T-helper 17 cell (primary cell): Measurements from ENCODE around the gene RTL10. TPM values are rescaled to one million over a fixed set of nuclear protein-coding genes. Genes with fewer than 3 reads are reported as not detected.

ENCODE experiments used
- ATAC-seq: fragments of 150-1000 bp; cut with Tn5 transposase; 2 replicates; pipeline ENCODE4 v1.10.0; 2021; ENCODE audit warnings: mild to moderate bottlenecking, moderate library complexity
- DNase-seq, 3 donors: peaks; one replicate each; pipeline versions ENCODE4 v3.0.0 to v3.0.0-alpha.2; 2020 to 2021
- H3K9me3 ChIP-seq: one replicate; pipeline ENCODE4 v1.7.0; 2013; ENCODE audit warnings: low read length, mild to moderate bottlenecking; ENCODE audit not compliant: control insufficient read depth, poor library complexity, severe bottlenecking
- H3K27ac Mint-ChIP-seq: one replicate; pipeline ENCODE4 v1.8.0; 2022; ENCODE audit warnings: mild to moderate bottlenecking, moderate library complexity, mixed read lengths
- H3K27me3 Mint-ChIP-seq: one replicate; pipeline ENCODE4 v1.8.0; 2022; ENCODE audit warnings: mixed read lengths
- H3K36me3 Mint-ChIP-seq: one replicate; pipeline ENCODE4 v1.8.0; 2022; ENCODE audit warnings: low read depth, mixed read lengths
- H3K4me1 Mint-ChIP-seq: one replicate; pipeline ENCODE4 v1.8.0; 2022; ENCODE audit warnings: mild to moderate bottlenecking, mixed read lengths
- H3K4me3 Mint-ChIP-seq: one replicate; pipeline ENCODE4 v1.8.0; 2022; ENCODE audit warnings: mild to moderate bottlenecking, moderate library complexity, mixed read lengths
- total RNA-seq, 4 donors: library from RNA in 2 of 4; stranded (reverse) in 2 of 4; gene quantifications; one replicate each; pipeline ENCODE4 v1.2.3 and lab custom pipeline; 2022 to 2026

Gene RTL10
- total RNA-seq, 2 donors from 2014 or later = 12.4 to 13.1 TPM

DNA sequence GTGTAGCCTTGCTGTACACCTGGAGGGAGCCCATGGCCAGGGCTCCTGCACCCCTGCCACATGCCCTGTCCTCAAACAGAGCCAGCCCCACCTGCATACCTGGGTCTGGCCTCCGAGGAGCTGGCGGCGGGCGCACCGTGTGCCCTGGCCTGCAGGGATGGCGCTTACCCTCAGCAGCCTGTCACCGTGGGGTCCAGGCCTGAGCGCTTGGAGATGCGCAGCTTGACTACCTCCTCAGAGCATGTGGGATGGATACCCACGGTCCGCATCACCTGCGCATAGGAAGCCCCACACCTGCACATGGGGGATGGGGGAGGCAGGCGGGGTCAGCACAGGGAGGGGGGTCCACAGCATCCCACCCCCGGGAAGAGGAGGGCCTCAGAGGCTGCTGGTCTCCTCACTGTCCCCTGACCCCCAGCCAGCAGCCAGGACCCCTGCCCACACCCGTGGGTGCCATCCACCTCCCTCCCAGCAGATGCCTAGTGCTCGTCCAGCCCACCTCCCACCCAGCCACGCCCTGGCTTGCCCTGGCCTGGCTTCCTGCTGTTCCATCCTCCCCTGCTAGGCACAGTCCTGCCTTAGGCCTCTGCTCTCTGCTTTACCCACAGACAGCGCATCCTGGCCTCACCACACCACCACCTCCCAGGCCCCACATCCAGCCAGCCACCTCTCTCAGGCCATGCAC lies 22.4 kb upstream of the RTL10 start:
- H3K9me3 ChIP-seq = no peaks in the 10 kb centered on the region
- ATAC-seq = no peak
- Mint-ChIP-seq H3K4me1 (peaks cover 9% of the 10 kb centered on the region), H3K27ac (no peak overlapping the region), H3K27me3 (no peaks in the 10 kb centered on the region), H3K36me3 (no peaks in the 10 kb centered on the region), H3K4me3 (no peak overlapping the region)
- peak; percentile 2 to 7 (median 6) for DNase-seq

DNA sequence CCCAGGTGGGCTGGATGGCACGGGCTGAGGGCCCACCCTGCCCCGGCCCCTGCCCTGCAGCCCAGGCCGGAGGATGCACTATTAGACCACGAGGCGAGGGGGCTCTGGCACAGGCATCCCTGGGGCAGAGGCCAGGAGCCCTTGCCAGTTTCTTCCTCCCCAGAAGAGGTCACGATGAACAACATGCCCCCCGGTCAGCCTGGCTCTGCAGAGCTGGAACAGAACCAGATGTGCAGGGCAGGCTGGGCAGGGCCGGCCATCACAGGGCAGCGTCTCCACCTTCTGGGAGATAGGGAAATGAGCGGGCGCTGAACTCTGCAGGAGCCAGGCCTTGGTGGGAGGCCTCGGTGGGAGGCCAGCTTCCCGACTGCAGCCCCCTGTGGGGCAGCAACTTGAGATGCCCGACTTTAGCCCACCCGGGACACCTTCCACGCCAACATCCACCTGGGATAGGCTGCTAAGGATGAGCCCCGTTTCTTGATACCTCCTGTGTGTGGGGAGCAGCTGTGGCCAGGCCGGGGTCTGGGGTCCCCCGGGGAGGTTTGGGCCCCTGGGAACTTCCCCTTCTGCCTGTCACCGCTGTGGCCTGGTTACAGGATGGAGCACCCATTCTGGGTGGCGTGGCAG lies 21.8 kb upstream of the RTL10 start:
- peak; percentile 3 to 6 (median 6) for DNase-seq
- H3K4me1 Mint-ChIP-seq = peaks cover 9% of the 10 kb centered on the region

GRCh38 chr22:19875531-19876313 lies 21.0 kb upstream of the RTL10 start:
- Mint-ChIP-seq H3K27me3 (no peaks in the 10 kb centered on the region), H3K27ac (peak overlapping the region; percentile 72), H3K36me3 (no peaks in the 10 kb centered on the region), H3K4me3 (no peak overlapping the region), H3K4me1 (peaks cover 9% of the 10 kb centered on the region)
- DNase-seq (peak in 2 of 3 donors; percentile 3 to 5), ATAC-seq (no peak)
- H3K9me3 ChIP-seq = no peaks in the 10 kb centered on the region

More for the DNA sequence above, 21.8 kb upstream of the RTL10 start:
- no peaks in the 10 kb centered on the region for H3K9me3 ChIP-seq
- no peak overlapping the region for H3K27ac Mint-ChIP-seq
- H3K36me3 Mint-ChIP-seq = no peaks in the 10 kb centered on the region
- no peak for ATAC-seq
- H3K4me3 Mint-ChIP-seq = no peak overlapping the region
- no peaks in the 10 kb centered on the region for H3K27me3 Mint-ChIP-seq

DNA sequence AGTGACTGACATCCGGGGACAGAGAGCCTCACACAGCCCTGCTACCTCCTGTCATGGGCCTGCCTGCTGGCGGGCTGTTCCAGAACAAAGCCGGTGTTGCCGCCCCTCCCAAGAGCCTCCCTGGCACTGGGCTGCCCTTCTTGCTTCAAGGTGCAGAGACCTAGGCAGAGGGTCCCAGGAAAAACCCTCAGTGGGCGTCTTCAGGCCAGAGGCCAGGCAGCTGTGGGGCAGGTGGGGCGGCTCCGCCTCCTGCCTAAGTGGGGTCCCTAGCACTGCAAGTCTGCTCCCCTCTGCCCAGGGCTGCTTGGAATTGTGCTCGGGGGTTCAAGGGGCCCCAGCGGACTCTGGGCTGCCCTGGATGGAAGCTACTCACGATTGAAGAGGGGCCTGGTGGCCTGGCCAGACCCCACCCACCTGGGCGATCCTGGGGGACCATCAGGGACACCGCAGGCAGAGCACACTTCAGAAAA lies 20.4 kb upstream of the RTL10 start:
- DNase-seq = peak in 1 of 3 donors; percentile 6

DNA sequence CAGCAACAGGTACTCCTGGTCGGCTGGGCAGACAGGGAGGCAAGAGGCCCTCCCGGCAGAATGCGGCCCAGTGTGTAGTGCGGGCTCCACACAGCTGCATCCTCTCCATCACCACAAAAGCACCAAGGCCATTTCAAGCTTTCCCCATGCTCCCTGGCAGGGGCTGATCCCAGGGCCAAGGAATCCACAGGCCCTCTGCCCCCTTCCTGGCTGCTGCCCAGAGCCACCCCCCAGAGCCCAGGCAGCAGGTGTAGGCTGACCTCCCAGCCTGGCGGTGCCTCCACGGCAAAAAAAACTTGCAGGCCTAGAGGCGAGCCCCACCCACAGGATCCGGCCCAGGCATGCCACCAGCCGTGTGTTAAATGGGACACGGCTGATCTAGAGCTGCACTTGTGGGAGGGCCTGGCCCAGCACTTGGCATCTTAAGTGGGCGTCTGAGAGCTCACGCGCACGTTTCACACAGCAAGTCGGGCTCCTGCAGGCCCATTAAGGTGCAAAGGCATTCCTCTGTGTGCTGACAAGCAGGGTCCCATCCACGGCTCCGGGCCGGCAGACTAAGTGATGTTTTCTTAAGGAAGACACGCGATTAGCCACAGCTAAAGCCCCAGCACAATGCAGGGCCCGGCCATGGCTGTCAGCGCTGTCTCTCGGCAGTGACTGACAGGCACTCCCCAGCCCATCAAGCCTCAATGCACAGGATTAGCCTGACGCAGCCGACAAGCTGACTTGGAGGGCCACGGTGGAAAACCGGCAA lies 19.8 kb upstream of the RTL10 start:
- H3K27me3 Mint-ChIP-seq = no peaks in the 10 kb centered on the region
- no peaks in the 10 kb centered on the region for H3K9me3 ChIP-seq
- DNase-seq = peak; percentile 20 to 31 (median 31)
- ATAC-seq = peak; percentile 90
- peak overlapping the region; percentile 72 for H3K27ac Mint-ChIP-seq
- peaks cover 9% of the 10 kb centered on the region for H3K4me1 Mint-ChIP-seq
- no peaks in the 10 kb centered on the region for H3K36me3 Mint-ChIP-seq
- H3K4me3 Mint-ChIP-seq = peak overlapping the region; percentile 64

More for the DNA sequence above, 20.4 kb upstream of the RTL10 start:
- Mint-ChIP-seq H3K27me3 (no peaks in the 10 kb centered on the region), H3K4me3 (no peak overlapping the region), H3K36me3 (no peaks in the 10 kb centered on the region), H3K27ac (peak overlapping the region; percentile 72), H3K4me1 (peaks cover 9% of the 10 kb centered on the region)
- no peak for ATAC-seq
- H3K9me3 ChIP-seq = no peaks in the 10 kb centered on the region

DNA sequence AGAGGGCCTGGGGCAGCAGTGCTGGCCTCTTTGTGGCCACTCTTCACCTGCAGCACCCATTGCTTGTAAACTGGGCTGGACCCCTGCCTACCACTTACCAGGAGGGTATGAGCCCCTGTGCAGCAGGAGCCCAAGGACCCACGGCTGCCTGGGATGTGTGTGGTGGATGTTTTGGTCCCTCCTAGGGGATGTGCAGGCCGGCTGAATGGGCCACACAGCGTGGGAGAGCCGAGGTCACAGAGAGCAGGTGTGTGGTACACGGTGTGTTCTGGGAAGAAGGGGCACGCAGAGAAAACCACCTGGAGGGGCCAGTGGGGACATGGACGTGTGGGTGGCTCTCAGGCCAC lies 19.3 kb upstream of the RTL10 start:
- DNase-seq = no peak
- H3K4me3 Mint-ChIP-seq = peak overlapping the region; percentile 64
- no peaks in the 10 kb centered on the region for H3K9me3 ChIP-seq
- no peaks in the 10 kb centered on the region for H3K27me3 Mint-ChIP-seq
- H3K4me1 Mint-ChIP-seq = peaks cover 9% of the 10 kb centered on the region
- no peaks in the 10 kb centered on the region for H3K36me3 Mint-ChIP-seq
- H3K27ac Mint-ChIP-seq = peak overlapping the region; percentile 72
- ATAC-seq = peak; percentile 24

GRCh38 chr22:19873138-19873959 lies 18.7 kb upstream of the RTL10 start:
- DNase-seq (peak; percentile 0 to 8 (median 6)), ATAC-seq (no peak)
- H3K9me3 ChIP-seq = no peaks in the 10 kb centered on the region
- Mint-ChIP-seq H3K27ac (peak overlapping the region; percentile 72), H3K4me3 (peak overlapping the region; percentile 64), H3K27me3 (no peaks in the 10 kb centered on the region), H3K4me1 (peaks cover 11% of the 10 kb centered on the region), H3K36me3 (no peaks in the 10 kb centered on the region)

DNA sequence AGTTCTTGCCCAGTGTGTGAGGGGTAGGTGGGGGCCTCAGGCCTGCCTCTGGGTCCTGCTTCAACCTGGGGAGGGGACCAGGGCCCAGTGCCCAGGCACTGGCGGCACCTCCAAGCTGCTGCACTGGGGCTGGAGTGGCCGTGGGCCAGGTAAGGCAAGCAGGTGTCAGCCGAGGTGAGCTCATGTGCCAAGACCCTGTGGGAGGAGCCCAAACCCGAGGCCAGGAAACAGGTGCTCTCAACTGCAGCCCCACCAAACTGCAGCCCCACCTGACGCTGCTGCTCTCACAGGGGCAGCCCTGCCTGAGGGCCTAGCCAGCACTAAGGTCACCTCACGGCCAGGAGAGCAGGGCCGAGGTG lies 18.1 kb upstream of the RTL10 start:
- Mint-ChIP-seq H3K27ac (no peak overlapping the region), H3K27me3 (no peaks in the 10 kb centered on the region), H3K4me1 (peaks cover 15% of the 10 kb centered on the region), H3K4me3 (no peak overlapping the region), H3K36me3 (no peaks in the 10 kb centered on the region)
- H3K9me3 ChIP-seq = no peaks in the 10 kb centered on the region
- no peak for ATAC-seq
- peak in 2 of 3 donors; percentile 2 to 5 for DNase-seq

DNA sequence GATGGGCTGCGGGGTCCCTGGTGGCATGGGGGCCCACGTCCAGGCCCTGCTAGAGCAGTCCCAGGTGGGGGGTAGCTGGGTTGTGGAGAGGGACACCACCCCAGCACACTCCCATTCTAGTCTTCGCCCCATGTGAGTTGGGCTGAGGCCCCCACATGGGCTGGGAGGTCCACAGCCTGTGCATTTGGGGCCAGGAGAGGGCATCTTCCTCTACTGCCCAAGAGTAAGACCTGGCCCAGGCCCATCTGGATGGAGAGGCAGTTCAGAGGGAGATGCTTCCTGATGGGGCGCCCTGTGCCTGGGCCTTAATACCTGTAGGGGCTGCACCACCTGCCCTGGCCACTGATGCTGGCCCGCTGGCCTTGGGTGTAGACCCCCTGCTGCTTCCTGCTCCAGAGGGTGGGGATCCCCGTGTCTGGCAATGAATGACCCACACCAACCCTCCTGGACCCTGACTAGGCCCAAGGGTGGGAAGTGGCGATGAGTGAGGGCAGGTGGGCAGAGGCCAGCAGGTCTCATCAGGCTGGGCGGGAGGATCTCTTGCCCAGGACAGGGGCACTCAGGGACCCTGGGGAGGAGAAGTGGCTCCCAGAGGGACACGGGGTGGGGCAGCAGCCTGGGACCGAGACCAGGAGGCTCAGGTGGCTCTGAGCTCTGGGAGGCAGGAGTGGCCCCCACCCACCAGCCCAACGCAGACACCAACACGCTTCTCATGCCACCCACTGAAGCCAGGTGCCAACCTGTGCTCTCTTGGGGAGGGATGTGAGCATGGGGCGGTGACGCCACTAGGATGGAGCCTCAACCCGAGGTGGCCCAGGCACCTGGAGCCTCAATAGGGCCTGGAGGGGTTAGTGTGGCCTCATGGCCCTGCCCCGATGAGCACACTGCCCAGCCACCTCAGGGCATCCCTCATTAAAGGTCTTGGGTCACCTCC lies 17.4 kb upstream of the RTL10 start:
- Mint-ChIP-seq H3K27ac (no peak overlapping the region), H3K4me1 (peaks cover 15% of the 10 kb centered on the region), H3K36me3 (no peaks in the 10 kb centered on the region), H3K4me3 (no peak overlapping the region), H3K27me3 (no peaks in the 10 kb centered on the region)
- DNase-seq (peak; percentile 2 to 10 (median 7)), ATAC-seq (no peak)
- no peaks in the 10 kb centered on the region for H3K9me3 ChIP-seq

GRCh38 chr22:19871023-19871844 lies 16.6 kb upstream of the RTL10 start:
- no peaks in the 10 kb centered on the region for H3K36me3 Mint-ChIP-seq
- H3K4me1 Mint-ChIP-seq = peaks cover 15% of the 10 kb centered on the region
- H3K9me3 ChIP-seq = no peaks in the 10 kb centered on the region
- ATAC-seq (no peak), DNase-seq (peak; percentile 3 to 7 (median 6))
- no peaks in the 10 kb centered on the region for H3K27me3 Mint-ChIP-seq
- H3K27ac Mint-ChIP-seq = no peak overlapping the region
- H3K4me3 Mint-ChIP-seq = no peak overlapping the region
